DOHH2 (cell line): ENCODE measurements around the gene NR2C2.

Source experiments
- CTCF ChIP-seq: fragments of 200-600 bp; sonication (generic); IDR thresholded peaks from one replicate; pipeline ENCODE4 v1.5.1; 2014; ENCODE audit warnings: antibody characterized with exemption, mild to moderate bottlenecking, low read depth, low read length; ENCODE audit not compliant: poor library complexity, severe bottlenecking
- EZH2phosphoT487 ChIP-seq: fragments of 200-600 bp; sonication (generic); IDR thresholded peaks from 2 replicates; pipeline ENCODE4 v1.6.1; 2017; ENCODE audit warnings: borderline replicate concordance, mild to moderate bottlenecking, antibody characterized with exemption, low read length, moderate library complexity, mixed read lengths

- TF ChIP-seq CTCF = no peak
- no peak for TF ChIP-seq EZH2phosphoT487
These were observed 20.8 kb upstream of the NR2C2 start for GRCh38 chr3:14926592-14926991.
